ENCODE data around the gene TNFRSF11A.

Gene TNFRSF11A

GRCh38 chr18:62325806-62326645 is 916 bp downstream of the TNFRSF11A start:
- peak; percentile 35 for DNase-seq

DNA sequence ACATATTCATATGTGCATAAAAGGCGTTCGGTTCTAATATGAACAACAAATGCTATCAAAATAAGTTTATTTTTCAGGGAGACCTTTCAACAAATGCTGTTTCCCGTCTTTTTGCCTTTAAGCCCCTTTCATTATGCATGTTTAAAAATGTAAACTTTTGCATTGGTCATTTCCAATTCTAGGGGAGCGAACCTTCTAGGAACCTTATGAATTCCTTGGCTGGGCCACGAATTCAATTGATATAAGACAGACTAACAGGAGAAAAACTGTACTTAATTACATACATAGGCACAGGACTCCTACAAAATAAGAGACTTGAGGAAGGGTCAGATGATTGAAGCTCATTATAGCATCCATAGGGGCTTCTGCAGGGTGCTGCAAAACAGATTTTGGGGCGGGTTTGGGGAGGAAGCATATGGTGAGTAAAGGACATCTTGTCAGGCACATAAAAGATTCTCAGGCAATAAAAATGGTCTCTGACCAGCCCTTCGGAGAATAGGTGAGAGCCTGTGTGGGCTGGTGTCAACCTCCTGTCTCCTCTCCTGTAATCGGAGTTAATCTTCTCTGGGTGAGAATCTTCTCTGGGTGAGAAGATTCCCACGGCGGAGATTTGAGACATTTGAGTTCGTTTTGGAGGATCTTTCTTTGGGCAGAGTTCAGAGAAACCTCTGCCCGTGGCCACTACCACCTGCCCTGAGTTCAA is 1.7 kb downstream of the TNFRSF11A start:
- DNase-seq = no peak

DNA sequence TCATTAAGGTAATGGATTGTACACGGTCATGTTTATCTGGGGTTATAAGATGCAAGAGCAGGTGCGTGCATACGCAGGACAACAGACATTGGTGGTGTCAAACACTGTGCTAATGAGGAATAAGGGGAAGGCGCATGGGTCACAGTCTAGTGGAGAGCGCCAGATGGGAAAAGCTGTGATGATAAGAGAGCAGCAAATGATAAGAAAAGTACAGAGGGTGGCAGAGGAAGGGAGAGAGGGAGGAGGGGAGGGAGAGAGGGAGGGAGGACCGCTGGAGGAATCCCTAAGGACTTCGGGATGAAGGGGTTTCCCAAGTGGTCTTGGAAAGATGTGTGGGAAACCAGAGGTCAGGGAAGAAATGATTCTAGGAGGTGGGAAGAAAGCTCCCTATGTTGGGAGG is 2.9 kb downstream of the TNFRSF11A start:
- no peak for DNase-seq

DNA sequence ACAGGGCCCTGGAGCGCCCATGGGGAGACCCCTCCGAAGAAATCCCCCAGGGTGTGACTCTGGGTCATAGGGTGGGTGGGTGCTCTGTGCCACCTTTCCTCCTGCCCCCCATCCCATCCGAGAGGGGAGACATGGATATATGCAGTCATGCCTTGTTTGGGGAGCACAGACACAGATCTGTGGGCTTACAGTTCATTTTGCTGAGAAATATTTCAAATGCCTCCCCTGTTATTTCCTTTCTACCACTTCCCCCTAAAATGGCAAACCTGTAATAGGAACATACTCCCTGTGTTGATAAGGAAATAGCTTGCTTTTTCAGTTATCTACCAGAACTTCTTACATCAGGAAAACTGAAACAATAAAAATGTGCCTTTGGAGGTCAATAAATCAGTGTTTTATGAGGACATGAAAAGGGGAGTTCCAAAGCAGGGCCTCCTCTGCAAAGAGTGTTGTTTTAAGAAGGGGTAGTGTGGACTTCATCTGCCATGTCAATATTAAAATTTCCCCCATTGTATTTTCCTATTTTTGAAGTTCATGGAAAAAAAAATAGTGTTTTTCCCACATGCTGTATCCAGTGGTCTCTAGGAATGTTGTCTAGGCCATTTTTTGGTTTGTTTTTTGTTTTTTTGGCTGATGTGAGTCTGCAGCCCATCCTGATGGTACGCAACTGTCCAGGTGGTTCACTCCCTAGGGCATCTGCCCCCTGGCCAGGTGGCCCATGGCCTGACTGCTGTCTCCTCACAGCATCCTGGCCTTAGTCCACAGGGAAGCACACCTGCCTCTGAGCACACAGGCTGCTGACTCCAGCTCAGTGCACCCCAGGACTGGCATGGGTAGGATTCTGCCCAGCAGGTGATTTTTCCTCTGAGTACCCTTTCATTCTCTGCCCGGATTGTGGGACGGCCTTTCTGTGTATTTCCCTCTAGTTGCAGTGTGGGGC is 3.7 kb downstream of the TNFRSF11A start:
- no peak for DNase-seq

DNA sequence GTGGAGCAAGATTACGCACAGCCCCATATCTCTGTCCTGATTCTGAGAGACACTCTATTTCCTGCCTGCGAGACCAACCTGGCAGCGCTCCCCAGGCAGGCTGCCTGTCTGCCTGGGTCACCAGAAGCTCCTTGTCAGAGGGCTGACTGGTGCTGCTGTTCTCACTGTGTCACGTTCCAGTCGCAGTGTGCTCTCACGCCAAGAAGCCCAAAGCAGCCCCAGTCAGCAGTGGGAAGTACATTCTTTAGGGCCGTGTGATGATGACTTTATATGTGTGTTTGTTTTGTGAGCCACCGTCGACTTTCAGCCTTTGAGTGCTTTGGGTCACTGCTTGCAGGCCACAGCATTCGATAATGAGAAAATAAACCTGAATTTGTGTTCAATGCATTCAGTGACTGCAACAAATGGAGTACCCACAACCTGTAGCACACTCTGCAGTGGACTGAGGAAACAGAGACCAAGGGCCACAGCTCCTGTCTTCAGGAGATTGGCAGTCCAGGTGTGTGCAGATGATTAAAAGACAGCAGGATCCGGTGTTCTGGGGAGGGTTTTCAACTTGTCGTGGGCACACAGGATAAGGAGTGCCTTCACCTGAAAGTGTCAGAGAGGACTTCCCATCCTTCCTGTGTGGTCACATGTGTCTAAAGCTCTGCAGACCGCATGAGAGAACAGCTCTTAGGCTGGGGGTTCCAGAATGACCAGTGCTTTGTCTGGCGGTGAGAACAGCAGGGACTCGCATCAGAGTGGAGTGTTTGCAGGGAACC is 4.8 kb downstream of the TNFRSF11A start:
- DNase-seq = no peak

GRCh38 chr18:62330650-62331049 is 5.5 kb downstream of the TNFRSF11A start:
- no peak for DNase-seq

DNA sequence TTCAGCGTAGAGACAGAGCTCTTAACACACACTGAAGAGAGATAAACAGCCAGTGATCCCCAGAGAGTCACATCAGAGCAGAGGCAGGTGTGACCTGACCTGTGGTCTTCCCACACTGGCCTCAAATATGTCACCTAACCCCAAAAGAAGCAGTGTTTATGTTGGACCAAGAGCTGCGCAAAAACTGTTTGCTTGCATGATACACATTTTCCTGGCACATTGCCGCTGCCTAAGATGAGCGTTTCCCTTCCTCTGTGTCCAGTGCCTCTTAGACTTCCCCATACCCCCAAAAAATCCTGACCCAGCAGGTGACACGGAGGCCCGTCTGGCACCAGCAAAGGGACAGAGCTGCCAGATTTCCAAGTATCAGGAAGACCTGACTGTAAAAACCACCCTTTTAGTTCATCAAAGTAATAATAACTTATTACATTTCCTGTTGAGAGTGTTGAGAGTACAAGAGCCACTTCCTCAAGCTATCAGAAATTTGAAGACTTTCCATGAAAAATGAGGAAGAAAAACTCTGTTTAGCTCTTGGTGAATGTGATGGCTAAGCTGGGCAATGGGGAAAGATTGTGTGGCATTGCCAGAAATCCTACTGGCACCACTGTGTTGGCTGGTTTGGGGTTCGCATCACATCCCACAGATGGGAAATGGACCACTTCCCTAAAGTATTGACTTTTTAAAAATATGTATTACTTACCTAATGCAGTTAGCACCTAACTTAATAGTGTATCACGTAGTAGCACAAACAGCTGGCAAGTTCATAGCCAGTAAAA is 6.7 kb downstream of the TNFRSF11A start:
- no peak for DNase-seq

- DNase-seq = no peak
These were observed 7.3 kb downstream of the TNFRSF11A start for GRCh38 chr18:62332431-62332830.

DNA sequence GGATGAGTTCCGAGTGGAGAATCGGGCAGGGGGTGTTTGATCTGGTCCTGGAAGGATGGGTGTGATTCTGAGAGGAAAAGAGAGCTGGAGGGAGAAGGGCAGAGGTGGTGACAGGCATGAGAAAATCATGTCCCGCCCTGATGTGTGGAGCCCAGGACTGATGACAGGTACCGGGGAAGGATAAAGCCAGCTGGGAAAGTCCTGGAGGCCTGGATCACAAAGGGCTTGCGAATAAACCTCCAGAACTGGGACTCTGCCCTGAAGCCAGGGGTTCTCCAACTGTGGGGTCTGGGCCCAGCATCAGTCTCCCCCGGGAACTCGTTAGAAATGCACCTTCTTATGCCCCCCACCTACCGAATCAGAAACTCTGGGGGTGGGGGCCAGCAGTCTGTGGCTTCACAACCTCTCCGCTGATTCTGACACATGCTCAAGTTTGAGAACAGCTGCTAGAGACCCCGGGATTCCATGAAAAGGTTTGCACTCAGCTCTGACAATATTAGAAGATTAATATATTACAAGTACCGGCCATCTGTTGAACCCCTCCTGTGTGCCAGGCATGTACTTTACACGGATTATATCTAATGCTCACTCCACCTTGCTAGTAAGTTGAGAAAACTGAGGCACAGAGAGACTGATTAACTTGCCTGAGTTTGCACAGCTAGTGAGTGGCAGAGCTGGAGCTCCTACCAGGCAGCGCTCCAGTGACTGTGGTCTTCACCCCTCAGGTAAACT is 8.0 kb downstream of the TNFRSF11A start:
- DNase-seq = no peak

GRCh38 chr18:62334120-62334519 is 9.0 kb downstream of the TNFRSF11A start:
- DNase-seq = no peak

DNA sequence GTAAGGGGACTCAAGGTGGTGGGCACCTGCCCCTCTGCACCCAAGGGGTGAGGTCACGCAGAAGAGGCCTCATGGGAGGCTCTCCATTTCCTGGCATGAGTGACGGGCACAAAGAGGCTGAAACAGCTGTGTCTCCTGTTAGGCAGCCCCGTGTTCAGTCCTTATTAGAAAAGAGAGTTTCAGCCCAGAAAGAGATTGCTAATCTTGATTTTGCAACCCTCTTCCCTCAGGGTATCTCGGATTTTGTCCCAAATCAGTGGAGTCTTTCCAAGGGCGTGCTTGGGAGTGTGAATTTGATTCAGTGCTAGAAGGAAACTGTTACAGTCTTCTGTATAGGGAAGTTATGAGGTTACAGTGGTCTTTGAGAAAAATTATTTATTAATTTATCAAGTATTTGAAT is 10.4 kb downstream of the TNFRSF11A start:
- DNase-seq = no peak

DNA sequence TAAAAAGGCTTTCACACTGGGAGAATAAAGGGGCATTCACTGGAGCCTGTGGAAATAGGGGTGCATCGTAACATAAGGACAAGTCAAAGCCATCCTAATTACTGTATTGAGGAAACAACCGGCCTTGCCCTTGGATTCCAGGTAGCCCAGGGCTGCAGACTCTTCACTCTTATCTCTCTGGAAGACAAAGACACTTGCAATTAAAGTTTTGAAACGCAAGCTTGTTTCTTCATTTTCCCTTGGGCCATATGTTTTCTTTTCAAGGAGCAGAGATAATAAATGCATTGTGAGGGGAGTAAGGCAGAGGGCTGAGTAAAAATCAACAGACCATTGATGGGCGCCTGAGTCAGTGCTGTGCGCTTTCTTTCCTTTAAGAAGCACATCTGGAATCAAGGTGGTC is 11.5 kb downstream of the TNFRSF11A start:
- DNase-seq = no peak

GRCh38 chr18:62337336-62337735 is 12.2 kb downstream of the TNFRSF11A start:
- DNase-seq = no peak

- no peak for DNase-seq
These were observed 13.5 kb downstream of the TNFRSF11A start for GRCh38 chr18:62338446-62339105.

GRCh38 chr18:62339106-62339988 is 14.2 kb downstream of the TNFRSF11A start:
- DNase-seq = no peak

- no peak for DNase-seq
These were observed 15.9 kb downstream of the TNFRSF11A start for GRCh38 chr18:62340996-62341395.

DNA sequence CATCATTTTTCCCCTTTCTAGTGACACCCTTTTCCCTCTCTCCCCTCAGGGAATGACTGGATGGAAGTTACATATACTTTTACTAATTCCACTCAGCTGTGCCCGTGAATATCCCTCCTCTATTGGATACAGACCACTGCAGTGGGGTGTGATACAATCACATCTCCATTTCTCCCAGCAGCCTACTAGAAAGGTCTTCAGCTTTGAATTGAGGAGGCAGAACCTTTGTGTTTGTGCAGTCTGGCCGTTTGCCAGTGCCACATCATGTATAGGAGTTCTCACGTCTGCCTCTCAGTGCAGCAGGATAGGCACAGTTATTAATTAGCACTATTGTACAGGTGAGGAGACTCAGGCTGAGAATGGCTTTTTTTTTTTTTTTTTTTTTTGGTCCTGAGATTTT is 16.4 kb downstream of the TNFRSF11A start:
- no peak for DNase-seq

GRCh38 chr18:62342884-62343283 is 17.8 kb downstream of the TNFRSF11A start:
- no peak for DNase-seq

DNA sequence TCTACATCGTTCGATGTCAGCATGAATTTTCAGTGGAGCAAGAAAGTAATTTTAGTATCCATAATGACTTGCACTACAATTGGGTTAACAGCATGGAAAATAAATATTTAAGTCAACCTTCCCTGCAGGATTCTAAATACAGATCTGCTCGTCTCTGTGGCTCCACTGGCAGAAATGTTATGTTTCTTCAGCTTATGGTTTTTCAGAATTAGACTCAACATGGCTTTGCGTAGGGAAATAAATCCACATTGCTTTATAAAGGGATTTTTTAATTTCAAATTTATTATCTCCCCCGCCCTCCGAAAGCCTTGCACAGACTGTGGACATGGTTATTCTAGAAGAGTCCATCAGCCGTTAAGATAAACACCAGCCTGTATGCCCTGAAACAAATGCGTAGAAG is 18.2 kb downstream of the TNFRSF11A start:
- no peak for DNase-seq
